Measurements from ENCODE around the gene B3GNT7.
"Not testable (repeated sequence)": the region's sequence is repeated elsewhere in the genome, so short reads cannot be mapped to it uniquely, and the experiment has no call there.

B3GNT7 gene

DNA sequence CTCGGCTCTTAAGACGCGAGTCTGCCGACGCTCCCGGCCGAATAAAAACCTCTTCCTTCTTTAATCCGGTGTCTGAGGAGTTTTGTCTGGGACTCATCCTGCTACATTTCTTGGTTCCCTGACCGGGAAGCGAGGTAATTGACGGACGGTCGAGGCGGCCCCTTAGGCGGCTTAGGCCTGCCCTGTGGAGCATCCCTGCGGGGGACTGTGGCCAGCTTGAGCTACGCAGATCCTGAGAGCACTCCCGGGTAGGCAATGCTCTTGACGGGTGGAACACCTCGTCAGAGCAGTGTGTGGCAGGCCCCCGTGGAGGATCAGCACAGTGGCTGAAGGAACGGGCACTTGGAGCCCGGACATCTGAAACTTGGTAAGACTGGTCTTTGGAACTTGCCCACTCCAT, 5.6 kb downstream of the B3GNT7 start:
- DNase-seq (ENCODE audit: low spot score), result not testable (repeated sequence)

DNA sequence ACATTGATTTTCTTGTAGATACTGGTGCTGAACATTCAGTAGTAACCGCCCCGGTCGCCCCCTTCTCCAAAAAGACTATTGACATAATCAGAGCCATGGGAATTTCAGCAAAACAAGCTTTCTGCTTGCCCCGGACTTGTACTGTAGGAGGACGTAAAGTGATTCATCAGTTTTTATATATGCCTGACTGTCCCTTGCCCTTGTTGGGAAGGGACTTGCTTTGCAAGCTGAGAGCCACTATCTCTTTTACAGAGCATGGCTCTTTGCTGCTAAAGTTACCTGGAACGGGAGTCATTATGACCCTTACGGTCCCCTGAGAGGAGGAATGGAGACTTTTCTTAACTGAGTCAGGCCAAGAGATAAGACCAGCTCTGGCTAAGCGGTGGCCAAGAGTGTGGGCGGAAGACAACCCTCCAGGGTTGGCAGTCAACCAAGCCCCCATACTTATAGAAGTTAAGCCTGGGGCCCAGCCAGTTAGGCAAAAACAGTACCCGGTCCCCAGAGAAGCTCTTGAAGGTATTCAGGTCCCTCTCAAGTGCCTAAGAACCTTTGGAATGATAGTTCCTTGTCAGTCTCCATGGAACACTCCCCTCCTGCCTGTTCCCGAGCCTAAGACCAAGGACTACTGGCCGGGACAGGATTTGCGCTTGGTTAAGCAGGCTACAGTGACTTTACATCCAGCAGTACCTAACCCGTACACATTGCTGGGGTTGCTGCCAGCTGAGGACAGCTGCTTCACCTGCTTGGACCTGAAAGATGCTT, 8.1 kb downstream of the B3GNT7 start:
- DNase-seq (ENCODE audit: low spot score), result not testable (repeated sequence)

- DNase-seq (ENCODE audit: low spot score), result not testable (repeated sequence)
Observed at GRCh38 chr2:231404183-231404578, 8.7 kb downstream of the B3GNT7 start.

GRCh38 chr2:231405601-231406367, 10.3 kb downstream of the B3GNT7 start:
- DNase-seq (ENCODE audit: low spot score), result not testable (repeated sequence)

GRCh38 chr2:231407686-231408085, 12.2 kb downstream of the B3GNT7 start:
- DNase-seq (ENCODE audit: low spot score), result not testable (repeated sequence)

DNA sequence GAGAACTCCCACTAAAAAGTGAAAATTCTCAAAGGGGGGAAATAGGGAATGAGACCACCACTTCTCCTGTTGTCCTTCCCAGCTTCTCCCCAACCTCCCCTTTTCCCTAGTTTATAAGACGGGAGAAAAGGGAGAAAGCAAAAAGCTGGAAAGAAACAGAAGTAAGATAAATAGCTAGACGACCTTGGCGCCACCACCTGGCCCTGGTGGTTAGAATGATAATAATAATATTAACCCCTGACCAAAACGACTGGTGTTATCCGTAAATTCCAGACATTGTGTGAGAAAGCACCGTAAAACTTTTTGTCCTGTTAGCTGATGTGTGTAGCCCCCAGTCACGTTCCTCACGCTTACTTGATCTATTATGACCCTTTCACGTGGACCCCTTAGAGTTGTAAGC, 12.8 kb downstream of the B3GNT7 start:
- not testable (repeated sequence) for DNase-seq (ENCODE audit: low spot score)

DNA sequence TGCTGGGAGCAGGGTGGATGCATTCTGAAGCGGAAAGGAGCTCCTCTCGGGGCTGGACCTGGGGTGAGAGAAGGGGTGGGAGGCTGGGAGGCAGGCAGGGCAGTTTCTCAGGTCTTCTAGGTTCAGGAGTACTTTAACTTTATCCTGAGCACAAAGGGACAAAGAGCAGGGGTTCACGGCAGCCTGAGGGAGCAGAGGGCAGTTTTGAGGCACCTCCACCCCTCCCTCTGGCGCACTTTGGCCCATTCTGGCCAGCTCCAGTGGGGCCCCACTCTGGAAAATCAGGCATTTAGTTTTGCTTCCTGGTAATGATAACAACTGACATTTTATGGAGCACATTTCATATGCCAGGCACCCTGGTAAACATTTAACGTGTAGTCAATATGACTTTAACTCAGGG, 14.3 kb downstream of the B3GNT7 start:
- no peak for DNase-seq (ENCODE audit: low spot score)

DNA sequence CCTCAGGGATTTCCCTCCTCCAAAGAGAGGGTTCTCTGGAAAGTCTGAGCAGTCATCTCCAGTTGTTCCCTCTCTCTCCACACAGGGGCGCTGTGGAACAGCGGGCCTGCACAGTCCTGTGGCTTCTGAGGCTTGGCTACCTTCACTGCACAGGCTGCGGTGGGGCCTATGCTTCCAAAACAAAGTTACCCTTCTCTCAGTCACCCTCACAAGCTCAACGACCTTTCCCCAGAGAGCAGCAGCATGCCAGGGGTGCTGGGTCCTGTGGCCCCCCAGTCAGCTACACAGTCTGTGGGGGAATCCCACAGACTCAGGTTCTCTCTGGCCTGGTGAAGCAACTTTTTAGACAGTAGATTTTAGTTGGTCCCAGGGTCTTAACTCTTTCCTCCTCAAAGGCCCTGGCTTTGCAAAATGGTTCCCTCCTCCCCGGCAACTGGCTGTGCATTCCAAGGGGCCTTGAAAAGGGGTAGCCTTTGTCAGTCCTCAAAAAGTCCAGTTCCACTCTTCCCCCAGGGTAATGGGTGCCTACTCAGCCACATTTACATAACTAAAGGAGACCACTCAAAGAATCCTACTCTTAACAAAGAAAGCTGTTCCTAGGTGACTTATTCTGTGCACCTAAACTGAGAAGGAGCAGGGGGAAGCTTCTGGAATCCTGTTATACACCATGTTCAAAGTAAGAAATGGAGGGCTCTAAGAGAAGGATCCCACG, 14.9 kb downstream of the B3GNT7 start:
- DNase-seq (ENCODE audit: low spot score), result no peak

DNA sequence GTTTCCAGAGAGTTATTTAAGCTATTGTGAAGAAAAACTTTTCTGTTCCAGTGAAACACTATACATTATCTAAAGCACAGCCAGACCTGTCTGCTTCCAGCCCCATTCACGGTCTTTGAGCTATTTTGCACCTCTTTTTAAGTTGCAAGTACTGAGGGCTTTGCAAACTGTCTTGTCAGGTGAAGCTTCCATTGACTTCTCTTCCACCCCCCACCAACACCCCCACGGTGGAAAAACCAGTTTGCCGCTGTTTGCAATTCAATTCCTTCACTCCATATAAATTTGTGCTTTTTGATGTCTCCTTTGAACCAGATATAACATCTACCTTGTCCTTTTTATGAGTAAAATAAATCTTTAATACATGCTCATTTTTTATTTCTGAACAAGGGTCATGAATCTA, 15.7 kb downstream of the B3GNT7 start:
- DNase-seq (ENCODE audit: low spot score), result no peak

GRCh38 chr2:231411831-231412617, 16.5 kb downstream of the B3GNT7 start:
- DNase-seq (ENCODE audit: low spot score), result peak; percentile 90

DNA sequence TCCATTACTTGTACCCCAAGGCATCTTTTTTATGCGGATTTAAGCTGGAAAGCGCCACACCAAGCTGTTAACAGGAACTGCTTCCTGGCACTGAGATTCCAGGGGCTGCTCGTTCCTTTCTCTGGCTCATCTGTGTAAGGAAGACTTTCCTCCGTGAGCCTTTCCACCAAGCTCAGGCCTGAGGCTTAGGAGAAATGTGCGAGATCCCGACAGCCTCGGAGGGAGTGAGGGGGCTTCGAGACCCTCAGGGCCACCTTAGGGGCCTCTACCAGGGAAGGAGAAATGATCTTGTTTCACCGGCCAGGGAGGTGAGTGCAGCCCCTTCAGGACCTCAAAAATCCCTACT, 17.1 kb downstream of the B3GNT7 start:
- no peak for DNase-seq (ENCODE audit: low spot score)

GRCh38 chr2:231413456-231413855, 17.9 kb downstream of the B3GNT7 start:
- DNase-seq (ENCODE audit: low spot score), result no peak

DNA sequence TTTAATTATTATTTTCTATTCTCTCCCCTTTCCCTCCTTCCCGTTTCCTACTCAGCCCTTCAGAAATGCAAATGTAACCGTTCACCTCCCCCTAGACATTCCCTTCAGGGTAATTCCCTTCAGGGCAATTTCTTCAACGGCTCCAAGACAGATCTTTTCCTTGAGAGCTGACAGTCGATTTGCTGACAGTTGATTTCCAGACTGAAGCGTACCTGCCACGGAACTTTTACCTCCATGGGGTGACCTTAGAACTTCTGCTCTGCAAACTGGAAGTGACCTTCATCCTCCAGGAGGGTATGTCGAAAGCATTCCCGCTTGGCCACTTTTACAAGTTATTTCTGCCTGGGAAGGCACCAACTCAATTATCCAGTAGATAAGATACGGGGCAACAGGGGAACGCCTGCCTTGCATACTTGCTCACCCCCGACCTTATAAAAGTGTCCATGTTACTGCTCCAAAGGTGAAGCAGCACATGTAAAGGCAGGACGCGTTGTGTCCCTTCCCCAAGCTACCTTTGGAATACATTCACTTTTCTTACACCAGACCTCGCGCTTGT, 18.5 kb downstream of the B3GNT7 start:
- no peak for DNase-seq (ENCODE audit: low spot score)

- DNase-seq (ENCODE audit: low spot score), result no peak
Observed at GRCh38 chr2:231415029-231415428, 19.5 kb downstream of the B3GNT7 start.

DNA sequence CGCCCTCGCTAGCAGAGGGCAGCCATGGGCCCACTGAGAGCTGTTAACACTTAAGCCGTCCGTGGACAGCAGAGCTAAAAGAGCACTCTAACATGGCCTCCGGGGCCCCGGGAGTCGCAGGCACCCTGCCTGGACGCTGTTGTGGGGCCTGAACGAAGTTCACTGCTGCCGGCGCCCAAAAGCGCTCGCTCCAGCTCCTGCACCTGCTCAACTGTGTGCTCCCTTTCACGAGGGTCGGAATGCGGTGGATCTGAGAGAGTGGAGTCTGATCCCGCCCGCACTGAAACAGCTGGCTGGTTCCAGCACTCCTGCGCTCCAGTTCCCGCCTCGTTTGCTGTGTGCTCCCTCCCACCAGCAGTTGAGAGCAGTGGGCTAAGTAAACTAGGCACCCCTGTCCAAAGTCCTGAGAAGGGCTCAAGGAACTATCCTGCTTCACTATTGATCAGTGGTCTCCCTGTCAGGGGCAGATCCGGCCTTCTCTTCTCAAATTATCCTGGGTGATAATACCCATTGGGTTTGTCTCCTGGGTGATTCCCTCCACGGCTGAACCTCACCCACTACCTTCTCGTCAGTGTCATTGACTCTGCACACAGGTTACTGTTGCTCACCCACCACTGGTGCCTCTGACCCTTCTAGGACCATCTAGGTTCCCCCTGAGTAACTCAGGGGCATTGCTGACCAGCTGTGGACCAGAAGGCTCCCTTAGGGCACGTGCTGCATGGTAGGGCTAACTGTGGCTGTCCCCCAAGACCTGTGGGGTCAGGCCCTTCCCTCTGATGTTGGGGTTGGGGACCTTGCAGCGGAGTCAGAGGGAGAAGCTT, 23.5 kb downstream of the B3GNT7 start:
- DNase-seq (ENCODE audit: low spot score), result no peak

GRCh38 chr2:231421051-231421580, 25.6 kb downstream of the B3GNT7 start:
- no peak for DNase-seq (ENCODE audit: low spot score)

DNA sequence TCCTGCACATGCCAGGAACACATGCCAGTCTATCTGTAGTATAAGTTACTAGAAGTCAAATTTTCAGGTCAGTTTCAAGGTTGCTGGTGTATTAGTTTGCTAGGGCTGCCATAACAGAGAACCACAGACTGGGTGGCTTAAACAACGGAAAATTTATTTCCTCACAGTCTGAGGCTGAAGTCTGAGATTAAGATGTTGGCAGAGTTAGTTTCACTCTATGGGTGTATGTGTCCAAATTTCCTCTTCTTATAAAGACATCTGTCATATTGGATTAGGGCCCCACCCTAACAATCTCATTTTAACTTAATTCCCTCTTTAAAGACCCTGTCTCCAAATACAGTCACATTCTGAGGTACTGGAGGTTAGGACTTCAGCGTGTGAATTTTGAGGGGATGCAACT, 26.5 kb downstream of the B3GNT7 start:
- no peak for DNase-seq (ENCODE audit: low spot score)

- DNase-seq (ENCODE audit: low spot score), result no peak
Observed at GRCh38 chr2:231423176-231423575, 27.7 kb downstream of the B3GNT7 start.

- no peak for DNase-seq (ENCODE audit: low spot score)
Observed at GRCh38 chr2:231425291-231425810, 29.8 kb downstream of the B3GNT7 start.
